Measurements from ENCODE around the gene TIGD3.

GRCh38 chr11:65321076-65321475, 33.5 kb upstream of the TIGD3 start:
- TF ChIP-seq CTCF (IDR thresholded peaks at IDR 0.05) (no peak), POLR2AphosphoS5 (IDR thresholded peaks at IDR 0.05) (no peak)

All from gastroesophageal sphincter (tissue), 3 donors.